Neural cell (in vitro differentiated cells): ENCODE results near the gene NCKAP1.

Source experiments
- CTCF ChIP-seq: fragments of 450-650 bp; IDR thresholded peaks from 2 replicates; pipeline ENCODE4 v1.5.1; 2014; ENCODE audit warnings: antibody characterized with exemption, mild to moderate bottlenecking, moderate library complexity; ENCODE audit not compliant: poor library complexity, severe bottlenecking
- EZH2 ChIP-seq: fragments of 200-600, 300-800 bp; shearing (Covaris generic), sonication (generic); IDR thresholded peaks from 2 replicates; pipeline ENCODE4 v1.6.1; 2014; ENCODE audit warnings: antibody characterized with exemption, low read length, borderline replicate concordance, mild to moderate bottlenecking; ENCODE audit not compliant: insufficient read depth, poor library complexity, severe bottlenecking

DNA sequence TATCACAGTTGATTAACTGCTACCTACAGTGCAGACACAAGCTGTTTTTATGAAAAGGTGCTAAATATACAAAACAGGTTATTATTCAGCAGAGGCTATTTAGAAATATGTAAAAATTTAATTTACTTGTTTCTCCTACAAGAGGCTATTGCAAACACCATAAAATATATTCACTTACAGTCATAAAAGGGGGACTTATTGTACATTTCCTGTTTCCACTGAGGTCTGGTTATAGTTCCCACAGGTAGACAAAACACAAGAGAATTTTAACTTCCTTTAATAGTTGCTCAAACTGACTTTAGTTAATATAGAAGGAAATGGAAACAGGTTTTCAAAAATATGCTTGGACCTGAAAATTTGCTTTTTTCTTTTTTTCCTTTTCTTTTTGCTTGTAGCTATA lies 131.8 kb downstream of the NCKAP1 start:
- TF ChIP-seq EZH2 = no peak
- no peak for TF ChIP-seq CTCF
